HUES64 (cell line): ENCODE results near the gene SMARCD1.
"Not testable (repeated sequence)": the region's sequence is repeated elsewhere in the genome, so short reads cannot be mapped to it uniquely, and the experiment has no call there.

Experiments used
- H3K27ac ChIP-seq: 2 replicates; pipeline ENCODE4 v1.7.0; 2013; ENCODE audit warnings: low read depth, low read length, inconsistent platforms
- H3K27me3 ChIP-seq: 2 replicates; pipeline ENCODE4 v1.6.1; 2013; ENCODE audit warnings: mild to moderate bottlenecking, low read length; ENCODE audit not compliant: insufficient read depth
- H3K36me3 ChIP-seq: 2 replicates; pipeline ENCODE4 v1.6.1; 2013; ENCODE audit warnings: mild to moderate bottlenecking, low read length; ENCODE audit not compliant: insufficient read depth
- H3K4me1 ChIP-seq: 2 replicates; pipeline ENCODE4 v1.6.1; 2013; ENCODE audit warnings: mild to moderate bottlenecking, low read length, moderate library complexity; ENCODE audit not compliant: insufficient read depth
- H3K4me3 ChIP-seq: 2 replicates; pipeline ENCODE4 v1.5.1; 2013; ENCODE audit warnings: mild to moderate bottlenecking, low read length, moderate library complexity
- H3K9ac ChIP-seq: 2 replicates; pipeline ENCODE4 v1.6.1; 2013; ENCODE audit warnings: mild to moderate bottlenecking, low read depth, low read length
- H3K9me3 ChIP-seq: 2 replicates; pipeline ENCODE4 v1.6.1; 2013; ENCODE audit warnings: low read depth, low read length; ENCODE audit not compliant: insufficient read depth
- whole genome bisulfite sequencing: fragments of 150-250, 120-280 bp; methylation state at CpG from one replicate; pipeline ENCODE4 v1.1.7; 2013; ENCODE audit warnings: missing lambda C conversion rate; 5-methylcytosine and 5-hydroxymethylcytosine counted together

SMARCD1 gene

GRCh38 chr12:50081096-50081808, 3.9 kb upstream of the SMARCD1 start:
- Histone ChIP-seq H3K27me3 (peaks cover 20% of the 10 kb centered on the region), H3K9me3 (no peaks in the 10 kb centered on the region), H3K36me3 (no peaks in the 10 kb centered on the region), H3K9ac (no peak overlapping the region), H3K4me3 (no peak overlapping the region; the same call in 1 of the 2 replicates), H3K4me1 (no peaks in the 10 kb centered on the region; the same call in 1 of the 2 replicates), H3K27ac (no peak overlapping the region)
- 54% methylated on average over 44 of the region's 46 CpGs for WGBS

GRCh38 chr12:50082644-50083043, 2.5 kb upstream of the SMARCD1 start:
- Histone ChIP-seq H3K27ac (no peak overlapping the region), H3K27me3 (peaks cover 20% of the 10 kb centered on the region), H3K36me3 (peaks cover 13% of the 10 kb centered on the region), H3K4me3 (no peak overlapping the region), H3K9me3 (no peaks in the 10 kb centered on the region), H3K9ac (no peak overlapping the region), H3K4me1 (no peaks in the 10 kb centered on the region; the same call in 1 of the 2 replicates)
- 93% methylated on average over 7 of the region's 7 CpGs for WGBS

GRCh38 chr12:50083301-50083700, 1.8 kb upstream of the SMARCD1 start:
- H3K4me1 ChIP-seq: no peaks in the 10 kb centered on the region; the same call in 1 of the 2 replicates
- no peak overlapping the region for H3K4me3 ChIP-seq
- WGBS: 93% methylated on average over 1 of the region's 1 CpG
- no peak overlapping the region for H3K9ac ChIP-seq
- H3K9me3 ChIP-seq: no peaks in the 10 kb centered on the region
- peaks cover 20% of the 10 kb centered on the region for H3K27me3 ChIP-seq
- H3K36me3 ChIP-seq: peaks cover 20% of the 10 kb centered on the region
- H3K27ac ChIP-seq: no peak overlapping the region

- H3K27me3 ChIP-seq: peaks cover 20% of the 10 kb centered on the region
- 77% methylated on average over 6 of the region's 7 CpGs for WGBS
Observed at GRCh38 chr12:50084409-50084774, 750 bp upstream of the SMARCD1 start.

GRCh38 chr12:50085615-50086072, 502 bp downstream of the SMARCD1 start:
- Histone ChIP-seq H3K9me3 (no peaks in the 10 kb centered on the region), H3K4me1 (no peaks in the 10 kb centered on the region; the same call in 1 of the 2 replicates), H3K4me3 (peak overlapping the region; percentile 67), H3K9ac (peak overlapping the region; percentile 87), H3K36me3 (peaks cover 43% of the 10 kb centered on the region), H3K27ac (peak overlapping the region; percentile 98), H3K27me3 (peaks cover 14% of the 10 kb centered on the region; the same call in 1 of the 2 replicates)
- 17% methylated on average over 8 of the region's 8 CpGs for WGBS

More at GRCh38 chr12:50084409-50084774, 750 bp upstream of the SMARCD1 start:
- Histone ChIP-seq H3K9ac (peak overlapping the region; percentile 57; the same call in 1 of the 2 replicates), H3K4me3 (peak overlapping the region; percentile 67), H3K36me3 (peaks cover 31% of the 10 kb centered on the region)
- H3K27ac ChIP-seq, H3K9me3 ChIP-seq, H3K4me1 ChIP-seq: not testable (repeated sequence)

GRCh38 chr12:50086148-50086547, 1.0 kb downstream of the SMARCD1 start:
- peaks cover 9% of the 10 kb centered on the region; the same call in 1 of the 2 replicates for H3K27me3 ChIP-seq
- no peaks in the 10 kb centered on the region for H3K4me1 ChIP-seq
- H3K36me3 ChIP-seq: peaks cover 48% of the 10 kb centered on the region
- H3K4me3 ChIP-seq: peak overlapping the region; percentile 67
- H3K27ac ChIP-seq: no peak overlapping the region; the same call in 1 of the 2 replicates
- no peaks in the 10 kb centered on the region for H3K9me3 ChIP-seq
- peak overlapping the region; percentile 87; the same call in 1 of the 2 replicates for H3K9ac ChIP-seq
- 91% methylated on average over 5 of the region's 5 CpGs for WGBS

GRCh38 chr12:50087151-50087550, 2.0 kb downstream of the SMARCD1 start:
- WGBS: 91% methylated on average over 9 of the region's 9 CpGs
- Histone ChIP-seq H3K36me3 (peaks cover 57% of the 10 kb centered on the region), H3K9ac (no peak overlapping the region), H3K4me1 (no peaks in the 10 kb centered on the region), H3K4me3 (no peak overlapping the region), H3K27me3 (no peaks in the 10 kb centered on the region), H3K9me3 (no peaks in the 10 kb centered on the region), H3K27ac (no peak overlapping the region)

GRCh38 chr12:50087995-50088394, 2.9 kb downstream of the SMARCD1 start:
- Histone ChIP-seq H3K9ac (no peak overlapping the region), H3K9me3 (no peaks in the 10 kb centered on the region)

GRCh38 chr12:50088577-50089335, 3.6 kb downstream of the SMARCD1 start:
- H3K27me3 ChIP-seq: no peaks in the 10 kb centered on the region
- H3K27ac ChIP-seq: no peak overlapping the region
- 59% methylated on average over 3 of the region's 3 CpGs for WGBS
- H3K9me3 ChIP-seq: no peaks in the 10 kb centered on the region
- H3K4me1 ChIP-seq: no peaks in the 10 kb centered on the region
- no peak overlapping the region for H3K9ac ChIP-seq
- no peak overlapping the region for H3K4me3 ChIP-seq
- H3K36me3 ChIP-seq: peaks cover 72% of the 10 kb centered on the region

More at GRCh38 chr12:50087995-50088394, 2.9 kb downstream of the SMARCD1 start:
- Histone ChIP-seq H3K27ac (no peak overlapping the region), H3K4me3 (no peak overlapping the region), H3K36me3 (peaks cover 64% of the 10 kb centered on the region), H3K4me1 (no peaks in the 10 kb centered on the region), H3K27me3 (no peaks in the 10 kb centered on the region)
- 97% methylated on average over 3 of the region's 3 CpGs for WGBS

GRCh38 chr12:50089730-50090129, 4.6 kb downstream of the SMARCD1 start:
- Histone ChIP-seq H3K27ac (no peak overlapping the region), H3K4me1 (no peaks in the 10 kb centered on the region), H3K36me3 (peaks cover 82% of the 10 kb centered on the region), H3K9ac (no peak overlapping the region), H3K27me3 (no peaks in the 10 kb centered on the region), H3K9me3 (no peaks in the 10 kb centered on the region), H3K4me3 (no peak overlapping the region)
- 98% methylated on average over 7 of the region's 7 CpGs for WGBS

- H3K36me3 ChIP-seq: peaks cover 88% of the 10 kb centered on the region
- no peak overlapping the region for H3K27ac ChIP-seq
- WGBS: 98% methylated on average over 5 of the region's 5 CpGs
- no peak overlapping the region for H3K4me3 ChIP-seq
- no peaks in the 10 kb centered on the region for H3K4me1 ChIP-seq
- H3K9ac ChIP-seq: no peak overlapping the region
- no peaks in the 10 kb centered on the region for H3K27me3 ChIP-seq
- no peaks in the 10 kb centered on the region for H3K9me3 ChIP-seq
Observed at GRCh38 chr12:50090391-50090790, 5.2 kb downstream of the SMARCD1 start.
